Spleen (tissue), 7 donors: ENCODE data around the gene TDRKH.

Experiments used
- POLR2AphosphoS5 ChIP-seq, 3 donors: sonication (generic); formaldehyde crosslinking; IDR thresholded peaks; one replicate each; pipeline ENCODE4 v1.5.1; 2017; ENCODE audit warnings: antibody characterized with exemption in 3 of 3
- TF ChIP-seq, protein P1 (sequence below), 11 experiments: fragments of 200-600 bp in 7 of 11; fragments of 450-650 bp in 4 of 11; sonication (generic) in 4 of 11; IDR thresholded peaks in 8 of 11; conservative IDR thresholded peaks in 3 of 11; 1 replicate in 7 of 11; 2 replicates in 4 of 11; pipeline versions ENCODE4 v1.4.0 to v1.8.0; 2016 to 2021; ENCODE audit warnings: antibody characterized with exemption in 11 of 11, inconsistent platforms in 4 of 11, mild to moderate bottlenecking in 1 of 11
- donor health status: DM: no; HTN: no; CAD: no; lungs with moderate emphysema.
- donor health status: DM: no; HTN: no; CAD: no.
- donor health status: DM: no; HTN: no; CAD: no.

DNA sequence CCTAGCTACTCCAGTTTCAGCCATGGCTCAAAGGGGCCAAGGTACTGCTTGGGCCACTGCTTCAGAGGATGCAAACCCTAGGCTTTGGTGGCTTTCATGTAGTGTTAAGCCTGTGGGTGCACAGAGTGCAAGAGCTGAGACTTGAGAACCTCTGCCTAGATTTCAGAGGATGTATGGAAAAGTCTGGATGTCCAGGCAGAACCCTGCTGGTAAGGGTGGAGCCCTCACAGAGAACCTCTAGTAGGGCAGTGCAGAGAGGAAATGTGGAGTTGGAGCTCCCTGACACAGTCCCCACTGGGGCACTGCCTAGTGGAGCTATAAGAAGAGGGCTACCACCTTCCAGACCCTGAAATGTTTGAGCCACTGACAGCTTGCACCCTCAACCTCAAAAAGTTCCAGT lies 52.8 kb downstream of the TDRKH start:
- TF ChIP-seq POLR2AphosphoS5 (IDR thresholded peaks at IDR 0.05), result no peak
- TF ChIP-seq, protein P1, sequence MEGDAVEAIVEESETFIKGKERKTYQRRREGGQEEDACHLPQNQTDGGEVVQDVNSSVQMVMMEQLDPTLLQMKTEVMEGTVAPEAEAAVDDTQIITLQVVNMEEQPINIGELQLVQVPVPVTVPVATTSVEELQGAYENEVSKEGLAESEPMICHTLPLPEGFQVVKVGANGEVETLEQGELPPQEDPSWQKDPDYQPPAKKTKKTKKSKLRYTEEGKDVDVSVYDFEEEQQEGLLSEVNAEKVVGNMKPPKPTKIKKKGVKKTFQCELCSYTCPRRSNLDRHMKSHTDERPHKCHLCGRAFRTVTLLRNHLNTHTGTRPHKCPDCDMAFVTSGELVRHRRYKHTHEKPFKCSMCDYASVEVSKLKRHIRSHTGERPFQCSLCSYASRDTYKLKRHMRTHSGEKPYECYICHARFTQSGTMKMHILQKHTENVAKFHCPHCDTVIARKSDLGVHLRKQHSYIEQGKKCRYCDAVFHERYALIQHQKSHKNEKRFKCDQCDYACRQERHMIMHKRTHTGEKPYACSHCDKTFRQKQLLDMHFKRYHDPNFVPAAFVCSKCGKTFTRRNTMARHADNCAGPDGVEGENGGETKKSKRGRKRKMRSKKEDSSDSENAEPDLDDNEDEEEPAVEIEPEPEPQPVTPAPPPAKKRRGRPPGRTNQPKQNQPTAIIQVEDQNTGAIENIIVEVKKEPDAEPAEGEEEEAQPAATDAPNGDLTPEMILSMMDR (IDR thresholded peaks at IDR 0.05 in 8 of 11, conservative IDR thresholded peaks at IDR 0.05 in 3 of 11), result no peak
